Panc1 (cell line): ENCODE data around the gene BMP7.

ENCODE experiments used
- CTCF ChIP-seq: fragments of 450-650 bp; IDR thresholded peaks from 2 replicates; pipeline ENCODE4 v1.5.1; 2017; ENCODE audit warnings: mild to moderate bottlenecking
- POLR2AphosphoS5 ChIP-seq: IDR thresholded peaks from 2 replicates; pipeline ENCODE4 v1.6.1; 2012; ENCODE audit warnings: mild to moderate bottlenecking, low read depth, low read length, moderate library complexity
- REST ChIP-seq, 2 experiments: IDR thresholded peaks; 2 replicates each; pipeline ENCODE4 v1.6.1; 2011 to 2012; ENCODE audit warnings: low read depth in 2 of 2, control low read depth in 1 of 2, low read length in 1 of 2, mild to moderate bottlenecking in 1 of 2, moderate library complexity in 1 of 2; ENCODE audit not compliant: insufficient read depth in 1 of 2
- SIN3A ChIP-seq: IDR thresholded peaks from 2 replicates; pipeline ENCODE4 v1.6.1; 2012; ENCODE audit warnings: low read depth, mild to moderate bottlenecking, low read length, moderate library complexity, borderline replicate concordance; ENCODE audit not compliant: insufficient read depth
- TCF7L2 ChIP-seq: IDR thresholded peaks from 2 replicates; pipeline ENCODE4 v1.6.1; 2011; ENCODE audit warnings: mild to moderate bottlenecking, low read depth, low read length, inconsistent platforms

- TF ChIP-seq CTCF (no peak), POLR2AphosphoS5 (no peak), SIN3A (no peak), REST (IDR thresholded peaks at IDR 0.05; ENCODE audit: insufficient read depth in 1 of 2, low read depth in 2 of 2, low read length in 1 of 2) (no peak), TCF7L2 (no peak)
These were observed 31.7 kb downstream of the BMP7 start for GRCh38 chr20:57234556-57235251.
